Ishikawa (cell line): Measurements from ENCODE around the gene MTG1.

ENCODE experiments used
- EP300 ChIP-seq: IDR thresholded peaks from 2 replicates; pipeline ENCODE4 v1.6.1; 2012; ENCODE audit warnings: borderline replicate concordance
- YY1 ChIP-seq: IDR thresholded peaks from 2 replicates; pipeline ENCODE4 v1.6.1; 2012; ENCODE audit warnings: low read depth
- TF ChIP-seq, protein P1 (sequence below): IDR thresholded peaks from 2 replicates; pipeline ENCODE4 v1.6.1; 2012; ENCODE audit warnings: low read depth, mild to moderate bottlenecking

DNA sequence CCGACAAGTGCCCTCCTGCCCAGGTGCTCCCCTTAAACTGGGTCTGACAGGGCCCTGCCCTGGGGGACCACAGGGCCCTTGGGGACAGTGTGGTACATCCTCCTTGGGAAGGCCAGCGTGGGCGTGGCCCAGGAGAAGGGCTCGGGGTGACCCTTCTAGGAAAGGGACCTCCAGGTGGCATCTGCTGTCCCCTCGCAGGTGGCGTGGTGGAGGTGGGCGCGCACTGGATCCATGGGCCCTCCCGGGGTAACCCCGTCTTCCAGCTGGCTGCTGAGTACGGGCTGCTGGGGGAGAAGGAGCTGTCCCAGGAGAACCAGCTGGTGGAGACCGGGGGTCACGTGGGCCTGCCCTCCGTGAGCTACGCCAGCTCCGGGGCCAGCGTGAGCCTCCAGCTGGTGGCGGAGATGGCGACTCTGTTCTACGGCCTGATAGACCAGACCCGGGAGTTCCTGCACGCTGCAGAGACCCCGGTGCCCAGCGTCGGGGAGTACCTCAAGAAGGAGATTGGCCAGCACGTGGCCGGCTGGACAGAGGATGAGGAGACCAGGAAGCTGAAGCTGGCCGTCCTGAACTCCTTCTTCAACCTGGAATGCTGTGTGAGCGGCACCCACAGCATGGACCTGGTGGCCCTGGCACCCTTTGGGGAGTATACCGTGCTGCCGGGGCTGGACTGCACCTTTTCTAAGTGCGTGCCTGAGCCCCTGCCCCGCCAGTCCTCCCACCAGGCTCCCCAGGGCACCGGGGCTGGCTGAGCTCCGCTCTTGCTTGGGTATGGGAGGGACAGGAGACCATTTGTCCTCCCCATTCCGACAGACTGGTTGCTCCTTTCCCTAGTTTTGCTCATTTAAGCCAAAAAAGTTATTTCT lies 13.9 kb upstream of the MTG1 start:
- TF ChIP-seq, protein P1, sequence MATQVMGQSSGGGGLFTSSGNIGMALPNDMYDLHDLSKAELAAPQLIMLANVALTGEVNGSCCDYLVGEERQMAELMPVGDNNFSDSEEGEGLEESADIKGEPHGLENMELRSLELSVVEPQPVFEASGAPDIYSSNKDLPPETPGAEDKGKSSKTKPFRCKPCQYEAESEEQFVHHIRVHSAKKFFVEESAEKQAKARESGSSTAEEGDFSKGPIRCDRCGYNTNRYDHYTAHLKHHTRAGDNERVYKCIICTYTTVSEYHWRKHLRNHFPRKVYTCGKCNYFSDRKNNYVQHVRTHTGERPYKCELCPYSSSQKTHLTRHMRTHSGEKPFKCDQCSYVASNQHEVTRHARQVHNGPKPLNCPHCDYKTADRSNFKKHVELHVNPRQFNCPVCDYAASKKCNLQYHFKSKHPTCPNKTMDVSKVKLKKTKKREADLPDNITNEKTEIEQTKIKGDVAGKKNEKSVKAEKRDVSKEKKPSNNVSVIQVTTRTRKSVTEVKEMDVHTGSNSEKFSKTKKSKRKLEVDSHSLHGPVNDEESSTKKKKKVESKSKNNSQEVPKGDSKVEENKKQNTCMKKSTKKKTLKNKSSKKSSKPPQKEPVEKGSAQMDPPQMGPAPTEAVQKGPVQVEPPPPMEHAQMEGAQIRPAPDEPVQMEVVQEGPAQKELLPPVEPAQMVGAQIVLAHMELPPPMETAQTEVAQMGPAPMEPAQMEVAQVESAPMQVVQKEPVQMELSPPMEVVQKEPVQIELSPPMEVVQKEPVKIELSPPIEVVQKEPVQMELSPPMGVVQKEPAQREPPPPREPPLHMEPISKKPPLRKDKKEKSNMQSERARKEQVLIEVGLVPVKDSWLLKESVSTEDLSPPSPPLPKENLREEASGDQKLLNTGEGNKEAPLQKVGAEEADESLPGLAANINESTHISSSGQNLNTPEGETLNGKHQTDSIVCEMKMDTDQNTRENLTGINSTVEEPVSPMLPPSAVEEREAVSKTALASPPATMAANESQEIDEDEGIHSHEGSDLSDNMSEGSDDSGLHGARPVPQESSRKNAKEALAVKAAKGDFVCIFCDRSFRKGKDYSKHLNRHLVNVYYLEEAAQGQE: no peak
- TF ChIP-seq EP300 (no peak), YY1 (no peak)
